HG03457 (cell line): ENCODE measurements around the gene DPP10.

Experiments used
- ATAC-seq: cut with Tn5 transposase; IDR thresholded peaks from one replicate; pipeline ENCODE4 v1.9.1; 2021; ENCODE audit warnings: moderate number of reproducible peaks; ENCODE audit not compliant: unreplicated experiment

Gene DPP10

DNA sequence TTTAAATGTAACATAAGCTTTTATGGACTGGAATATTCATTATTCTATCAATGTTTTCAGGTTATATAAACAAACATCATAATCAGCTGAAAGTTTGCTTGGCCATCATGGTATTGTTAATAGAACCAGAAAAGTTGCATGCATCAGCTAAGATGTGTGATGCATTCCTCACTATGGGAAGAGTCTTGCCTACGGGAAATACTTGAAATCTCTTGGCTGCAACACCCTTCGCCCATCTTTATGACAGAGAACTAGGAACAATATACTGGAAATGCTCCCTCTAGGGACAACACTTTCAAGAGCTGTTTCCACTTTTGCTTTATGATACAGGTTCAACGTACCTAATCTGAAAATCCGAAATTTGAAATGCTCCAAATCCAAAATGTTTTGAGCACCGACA lies 1390.8 kb downstream of the DPP10 start:
- ATAC-seq = no peak

DNA sequence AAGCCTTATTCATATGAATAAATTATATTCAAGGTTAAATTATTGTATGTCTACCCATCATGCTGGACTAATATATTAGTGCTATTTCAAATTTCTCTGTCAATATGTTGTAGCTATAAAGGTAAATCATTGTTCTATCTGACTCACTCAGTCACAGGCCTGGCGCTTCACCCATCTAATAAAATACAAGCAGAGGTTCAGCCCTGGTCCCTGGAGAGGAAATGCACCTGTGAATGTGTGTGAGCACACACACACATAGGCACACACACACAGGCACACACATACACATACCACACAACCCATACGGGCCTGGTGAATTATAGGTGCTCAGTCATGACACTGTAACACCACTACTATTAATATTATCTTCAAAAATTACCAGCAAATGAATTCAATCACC lies 1396.1 kb downstream of the DPP10 start:
- no peak for ATAC-seq

DNA sequence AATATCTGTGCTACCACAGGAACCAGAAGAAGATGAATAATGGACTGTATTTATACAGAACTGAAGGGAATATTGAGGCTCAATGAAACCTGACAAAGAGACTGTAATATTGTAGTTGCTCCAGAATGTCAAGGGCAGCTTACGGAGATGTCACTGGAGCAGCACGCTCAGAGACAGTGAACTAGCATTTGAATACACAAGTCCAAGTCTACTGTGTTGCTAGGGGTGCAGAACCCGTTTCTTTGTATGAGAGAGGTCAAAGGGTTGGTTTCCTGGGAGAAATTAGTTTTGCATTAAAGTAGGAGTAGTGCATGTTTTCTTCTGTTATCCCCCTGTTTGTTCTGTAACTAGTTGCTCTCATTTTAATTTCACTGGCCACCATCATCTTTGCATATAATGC lies 1399.9 kb downstream of the DPP10 start:
- no peak for ATAC-seq

DNA sequence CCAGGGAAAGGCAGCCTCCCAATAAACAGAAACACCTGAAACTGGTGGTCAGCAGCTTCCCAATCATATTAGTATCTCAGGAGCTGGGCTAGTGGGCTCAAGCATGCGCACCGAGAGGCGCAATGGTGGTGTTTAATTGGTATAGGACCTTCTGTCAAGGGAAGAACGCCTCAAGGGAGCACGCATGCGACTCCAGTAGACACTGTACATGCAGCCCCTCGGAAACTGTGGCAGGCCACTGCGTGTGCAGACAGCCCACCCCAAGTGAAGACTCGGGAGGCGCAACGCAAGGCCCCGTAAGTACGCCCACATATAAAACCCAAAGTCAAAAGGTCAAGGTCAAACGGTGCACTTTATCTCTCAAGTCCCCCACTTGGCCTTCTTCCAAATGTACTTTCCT lies 1405.8 kb downstream of the DPP10 start:
- no peak for ATAC-seq

DNA sequence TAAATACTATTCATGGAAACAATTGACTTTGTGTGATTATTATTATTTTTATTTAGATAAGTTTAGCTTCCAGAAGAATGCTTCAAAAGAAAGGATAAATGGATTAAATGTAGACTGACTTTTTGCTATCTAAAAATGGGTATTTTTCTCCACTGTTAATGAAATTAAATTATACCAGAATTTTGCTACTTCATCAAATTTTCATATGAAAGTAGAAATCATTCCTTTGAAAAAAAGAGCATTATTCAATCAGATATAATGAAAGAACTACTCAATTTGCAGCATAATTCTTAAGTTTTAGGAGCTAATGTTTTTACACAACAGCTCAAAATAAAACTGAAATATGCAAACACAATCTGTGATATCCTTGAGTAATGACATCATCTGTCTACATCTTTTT lies 1424.6 kb downstream of the DPP10 start:
- no peak for ATAC-seq

DNA sequence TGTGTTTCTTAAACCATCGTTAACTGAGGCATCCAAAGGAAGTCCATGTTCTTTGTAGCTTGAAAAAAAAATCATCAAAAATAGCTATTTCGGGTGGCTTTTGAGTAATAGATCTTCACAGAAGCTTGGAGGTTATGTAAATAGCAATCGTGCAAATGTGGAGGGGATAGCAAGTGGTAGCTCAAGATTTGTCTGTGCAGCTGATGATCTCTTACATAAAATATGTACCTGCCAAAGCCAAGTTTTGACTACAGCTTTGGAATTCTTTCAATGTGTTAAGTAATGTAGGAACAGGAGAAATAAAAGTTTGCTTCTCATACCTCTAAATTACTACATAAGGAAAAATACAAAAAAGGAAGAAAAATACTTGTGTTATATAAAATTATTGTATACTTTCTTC lies 1432.0 kb downstream of the DPP10 start:
- ATAC-seq = no peak

DNA sequence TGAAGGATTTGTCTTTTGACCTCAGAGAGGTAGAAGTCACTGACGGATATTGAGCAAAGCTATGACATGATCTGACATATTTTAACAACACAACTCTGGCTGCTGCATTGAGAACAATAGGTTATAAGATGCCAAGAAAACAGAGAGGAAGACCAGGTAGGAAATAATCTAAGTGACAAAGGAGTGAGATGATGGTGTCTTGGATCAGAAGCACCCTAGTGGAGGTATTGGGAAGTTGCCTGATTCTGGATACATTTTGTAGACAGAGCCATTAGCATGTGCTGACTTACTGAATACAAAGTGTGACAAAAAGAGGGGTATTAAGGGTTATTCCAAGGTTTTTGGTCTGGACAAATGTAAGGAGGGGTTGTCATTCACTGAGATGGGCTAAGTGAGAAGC lies 1438.1 kb downstream of the DPP10 start:
- ATAC-seq = no peak

DNA sequence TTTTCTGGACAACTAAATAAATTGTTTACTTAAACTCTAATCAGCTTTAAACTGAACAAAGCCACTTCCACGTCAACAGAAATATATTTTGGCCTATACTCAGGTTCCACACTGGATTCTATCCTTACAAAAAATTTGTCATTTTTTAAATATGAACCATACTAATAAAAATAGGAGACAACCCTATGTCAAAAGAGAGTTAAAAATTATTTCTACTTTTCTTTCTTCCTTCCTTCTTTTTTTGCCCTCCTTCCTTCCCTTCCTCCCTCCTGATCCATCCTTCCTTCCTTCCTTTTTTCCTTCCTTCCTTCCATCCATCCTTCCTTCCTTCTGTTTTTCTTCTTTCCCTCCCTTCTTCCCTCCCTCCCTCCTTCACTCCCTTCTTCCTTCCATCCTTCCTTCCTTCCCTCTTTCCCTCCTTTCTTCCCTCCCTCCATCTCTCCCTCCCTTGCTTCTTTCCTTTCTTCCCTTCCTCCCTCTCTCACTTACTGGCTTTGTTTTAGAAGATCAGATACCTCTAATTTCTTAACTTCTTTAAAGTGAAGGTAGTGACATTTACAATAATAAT lies 1444.9 kb downstream of the DPP10 start:
- ATAC-seq = no peak
